HG03442 (cell line): Measurements from ENCODE around the gene ATMIN.

Source experiments
- ATAC-seq: cut with Tn5 transposase; IDR thresholded peaks from one replicate; pipeline ENCODE4 v1.9.1; 2021; ENCODE audit warnings: mild to moderate bottlenecking, moderate library complexity; ENCODE audit not compliant: unreplicated experiment

ATMIN gene

GRCh38 chr16:81035398-81035974 lies at the start of gene ATMIN:
TSS of gene ATMIN (plus strand) at chr16:81035842. CDS start at chr16:81035871, 29 bp downstream.
- peak; percentile 90 for ATAC-seq

GRCh38 chr16:80986557-80986956 lies 49.1 kb upstream of the ATMIN start:
- no peak for ATAC-seq

GRCh38 chr16:80988756-80989155 lies 46.9 kb upstream of the ATMIN start:
- ATAC-seq = no peak

GRCh38 chr16:80989801-80990200 lies 45.8 kb upstream of the ATMIN start:
- ATAC-seq = no peak

GRCh38 chr16:80990577-80990976 lies 45.1 kb upstream of the ATMIN start:
- ATAC-seq = no peak

- no peak for ATAC-seq
Measured at GRCh38 chr16:80990978-80991377, 44.7 kb upstream of the ATMIN start.

- no peak for ATAC-seq
Measured at GRCh38 chr16:80991792-80992430, 43.7 kb upstream of the ATMIN start.

- ATAC-seq = no peak
Measured at GRCh38 chr16:80992676-80993293, 42.9 kb upstream of the ATMIN start.

GRCh38 chr16:80993307-80993706 lies 42.3 kb upstream of the ATMIN start:
- no peak for ATAC-seq

- no peak for ATAC-seq
Measured at GRCh38 chr16:80993834-80994233, 41.8 kb upstream of the ATMIN start.

GRCh38 chr16:80994451-80994850 lies 41.2 kb upstream of the ATMIN start:
- no peak for ATAC-seq

GRCh38 chr16:80996688-80997138 lies 38.9 kb upstream of the ATMIN start:
- ATAC-seq = no peak

GRCh38 chr16:80997139-80997798 lies 38.4 kb upstream of the ATMIN start:
- no peak for ATAC-seq

- ATAC-seq = no peak
Measured at GRCh38 chr16:80997964-80998620, 37.5 kb upstream of the ATMIN start.

- ATAC-seq = no peak
Measured at GRCh38 chr16:81000873-81001272, 34.8 kb upstream of the ATMIN start.

GRCh38 chr16:81001330-81001729 lies 34.3 kb upstream of the ATMIN start:
- no peak for ATAC-seq

GRCh38 chr16:81003064-81003463 lies 32.6 kb upstream of the ATMIN start:
- ATAC-seq = no peak

- no peak for ATAC-seq
Measured at GRCh38 chr16:81003610-81004460, 31.8 kb upstream of the ATMIN start.

- no peak for ATAC-seq
Measured at GRCh38 chr16:81004646-81005353, 30.8 kb upstream of the ATMIN start.
